Urinary bladder (tissue), 4 donors: ENCODE results near the gene ERVFRD-1. TPM values are rescaled to one million over a fixed set of nuclear protein-coding genes. Genes with fewer than 3 reads are reported as not detected.

Source experiments
- DNase-seq: peaks from one replicate; pipeline ENCODE4 v3.0.0-alpha.2; 2015; ENCODE audit errors: extremely low spot score
- H3K27ac ChIP-seq: one replicate; pipeline ENCODE4 v1.5.1; 2013; ENCODE audit warnings: low read depth, mild to moderate bottlenecking, moderate library complexity
- H3K36me3 ChIP-seq: one replicate; pipeline ENCODE4 v1.6.1; 2013; ENCODE audit warnings: mild to moderate bottlenecking, moderate library complexity; ENCODE audit not compliant: insufficient read depth
- H3K4me1 ChIP-seq: one replicate; pipeline ENCODE4 v1.6.1; 2013; ENCODE audit warnings: mild to moderate bottlenecking, moderate library complexity; ENCODE audit not compliant: insufficient read depth
- H3K4me3 ChIP-seq: one replicate; pipeline ENCODE4 v1.5.1; 2013; ENCODE audit warnings: low read depth, low read length
- WGBS: extraction: QIAGEN DNeasy Blood & Tissue Kit; methylation state at CpG from one replicate; pipeline ENCODE4 v1.1.7; 2013; 5-methylcytosine and 5-hydroxymethylcytosine counted together
- polyA plus RNA-seq: library from polyadenylated mRNA; stranded (reverse); fragments of 200-250 nt; gene quantifications from one replicate; pipeline ENCODE4 v1.2.3, GENCODE V29; 2013
- total RNA-seq: library from RNA; depleted of rRNA; stranded (reverse); fragments of >200 nt; gene quantifications from one replicate; pipeline ENCODE4 v1.2.3, GENCODE V29; 2014
- donor health status: healthy with polysubstance abuse.
- donor health status: healthy.

ERVFRD-1 gene
- total and polyA plus RNA-seq, 2 donors = 0.22 TPM; not detected in 1

DNA sequence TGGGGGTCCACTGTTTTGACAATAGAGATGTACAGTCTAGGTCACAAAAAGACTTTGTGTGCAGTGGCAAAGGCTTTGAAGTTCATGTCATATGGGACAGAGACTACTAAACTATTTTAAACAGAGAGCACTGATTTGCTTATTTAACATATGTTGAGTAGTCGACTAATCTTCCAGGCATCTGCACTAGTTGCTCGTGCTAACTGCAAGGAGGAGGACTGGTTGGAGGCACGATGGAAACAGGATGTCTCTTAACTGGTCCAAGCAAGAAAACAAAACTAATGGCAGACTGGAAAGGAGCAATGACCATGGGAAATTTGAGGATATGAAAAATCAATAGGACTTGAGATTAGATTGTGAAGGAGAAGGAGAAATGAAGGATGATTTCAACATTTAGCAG is 28.5 kb upstream of the ERVFRD-1 start:
- no peaks in the 10 kb centered on the region for H3K4me1 ChIP-seq
- H3K4me3 ChIP-seq = no peak overlapping the region
- WGBS = 70% methylated on average over 3 of the region's 3 CpGs
- DNase-seq = no peak
- H3K36me3 ChIP-seq = peaks cover 1% of the 10 kb centered on the region
- H3K27ac ChIP-seq = no peak overlapping the region

DNA sequence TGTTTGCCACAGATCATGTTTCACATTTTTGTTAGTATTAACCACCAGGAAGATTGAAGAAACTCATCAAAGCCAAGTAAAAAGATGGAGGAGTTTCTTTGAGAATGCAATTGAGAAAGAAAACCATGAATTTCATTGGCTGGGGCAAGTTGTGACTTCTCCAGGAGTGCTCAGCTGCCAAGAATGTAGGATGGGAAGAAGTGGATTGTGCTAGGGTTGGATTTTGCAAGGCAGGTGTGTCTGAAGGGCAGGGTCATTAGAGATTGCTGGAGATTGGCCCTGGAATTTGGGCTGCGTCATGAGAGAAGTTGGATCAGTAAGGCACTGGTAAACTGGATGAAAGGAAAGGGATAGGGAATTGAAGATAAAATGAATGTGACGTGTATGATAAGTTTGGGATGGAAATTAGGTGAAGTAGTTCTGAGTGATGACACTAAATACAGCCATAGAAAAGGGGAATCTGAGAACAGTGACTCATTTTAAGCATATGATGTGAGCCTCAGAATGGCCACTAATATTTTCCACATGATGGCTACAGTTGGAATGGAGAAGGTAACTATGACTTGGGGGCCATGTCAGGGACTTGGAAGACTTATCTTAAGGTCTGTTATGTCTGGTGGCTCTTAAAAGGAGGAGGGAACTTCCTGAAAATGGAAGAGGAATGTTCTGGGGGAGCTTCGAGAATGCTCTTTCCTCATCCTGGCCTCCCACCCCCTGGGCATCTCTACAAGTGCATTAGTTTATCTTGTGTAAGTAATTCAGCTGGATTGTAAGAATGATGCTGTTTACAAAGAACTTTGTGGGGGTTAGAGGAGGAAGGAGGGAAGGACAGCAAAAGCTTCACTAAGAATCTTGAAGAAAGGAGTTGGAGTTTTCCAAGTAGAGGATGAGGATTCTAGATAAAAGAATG is 27.8 kb upstream of the ERVFRD-1 start:
- H3K36me3 ChIP-seq = peaks cover 3% of the 10 kb centered on the region
- H3K4me3 ChIP-seq = no peak overlapping the region
- H3K4me1 ChIP-seq = no peaks in the 10 kb centered on the region
- WGBS = 84% methylated on average over 3 of the region's 3 CpGs
- DNase-seq = no peak
- no peak overlapping the region for H3K27ac ChIP-seq

DNA sequence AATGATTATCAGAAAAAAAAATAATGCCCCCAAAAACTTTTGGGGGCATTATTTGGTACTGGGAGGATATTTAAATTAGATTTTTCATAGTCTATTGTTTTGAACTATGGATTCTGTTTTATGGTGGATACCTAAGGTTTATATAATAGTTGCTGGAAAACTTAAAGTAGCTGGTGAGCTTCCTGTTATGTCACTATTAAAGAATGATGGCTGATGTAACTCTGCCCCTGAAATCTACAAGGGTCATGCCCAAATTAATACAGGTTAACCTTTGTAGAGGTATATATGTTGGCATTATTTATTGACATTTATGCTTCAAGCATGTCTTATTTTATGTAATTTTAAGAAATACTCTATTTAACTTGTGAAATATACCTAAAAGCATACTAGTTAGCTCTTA is 25.3 kb upstream of the ERVFRD-1 start:
- no peak for DNase-seq
- Histone ChIP-seq H3K36me3 (peaks cover 3% of the 10 kb centered on the region), H3K27ac (no peak overlapping the region), H3K4me1 (no peaks in the 10 kb centered on the region), H3K4me3 (no peak overlapping the region)

DNA sequence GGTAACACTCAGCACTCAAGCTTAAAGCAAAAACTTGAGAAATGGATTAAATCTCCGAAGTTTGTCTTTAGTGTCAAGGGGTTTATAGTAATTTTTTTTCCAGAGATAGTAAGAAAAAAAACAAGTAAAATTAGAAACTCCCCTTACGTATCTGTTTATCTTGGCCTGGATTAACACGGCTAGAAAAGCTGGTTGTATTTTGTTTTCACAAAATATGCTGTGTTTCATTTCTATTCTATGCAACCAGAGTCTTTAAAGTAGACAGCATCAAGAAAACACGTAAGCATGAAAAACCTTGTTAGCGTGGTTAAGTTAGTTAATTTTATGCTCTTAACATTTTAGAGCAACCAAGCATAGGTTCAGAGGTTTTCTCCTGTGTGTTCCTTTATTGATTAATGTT is 21.8 kb upstream of the ERVFRD-1 start:
- H3K4me1 ChIP-seq = no peaks in the 10 kb centered on the region
- H3K4me3 ChIP-seq = no peak overlapping the region
- H3K36me3 ChIP-seq = peaks cover 3% of the 10 kb centered on the region
- 73% methylated on average over 5 of the region's 5 CpGs for WGBS
- no peak overlapping the region for H3K27ac ChIP-seq
- DNase-seq = no peak

DNA sequence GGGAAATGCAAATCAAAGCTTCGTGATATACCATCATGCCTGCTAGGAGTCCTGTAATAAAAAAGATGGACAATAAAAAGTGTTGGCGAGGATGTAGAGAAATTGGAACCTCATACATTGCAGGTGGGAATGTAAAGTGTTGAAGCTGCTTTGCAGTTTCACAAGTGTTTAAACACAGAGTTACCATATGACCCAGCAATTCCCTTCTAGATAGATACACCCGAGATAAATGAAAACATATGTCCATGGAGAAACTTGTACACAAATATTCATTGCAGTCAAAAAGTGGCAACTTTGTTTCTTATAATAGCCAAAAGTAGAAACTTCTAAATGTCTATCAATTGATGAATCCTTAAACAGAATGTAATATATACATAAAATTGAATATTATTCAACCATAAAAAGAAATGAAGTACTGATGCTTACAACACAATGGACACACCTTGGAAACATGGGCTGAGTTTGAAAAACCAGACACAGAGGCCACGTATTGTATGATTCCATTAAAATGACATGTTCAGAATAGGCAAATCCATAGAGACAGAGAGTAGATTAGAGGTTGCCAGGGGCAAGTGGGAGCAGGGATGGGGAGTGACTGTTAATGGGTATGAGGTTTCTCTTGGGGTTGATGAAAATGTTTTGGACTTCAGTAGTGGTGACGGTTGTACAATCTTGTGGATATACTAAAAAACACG is 20.8 kb upstream of the ERVFRD-1 start:
- H3K36me3 ChIP-seq = peaks cover 3% of the 10 kb centered on the region
- no peak for DNase-seq
- no peak overlapping the region for H3K27ac ChIP-seq
- 91% methylated on average over 6 of the region's 6 CpGs for WGBS
- no peaks in the 10 kb centered on the region for H3K4me1 ChIP-seq
- no peak overlapping the region for H3K4me3 ChIP-seq

DNA sequence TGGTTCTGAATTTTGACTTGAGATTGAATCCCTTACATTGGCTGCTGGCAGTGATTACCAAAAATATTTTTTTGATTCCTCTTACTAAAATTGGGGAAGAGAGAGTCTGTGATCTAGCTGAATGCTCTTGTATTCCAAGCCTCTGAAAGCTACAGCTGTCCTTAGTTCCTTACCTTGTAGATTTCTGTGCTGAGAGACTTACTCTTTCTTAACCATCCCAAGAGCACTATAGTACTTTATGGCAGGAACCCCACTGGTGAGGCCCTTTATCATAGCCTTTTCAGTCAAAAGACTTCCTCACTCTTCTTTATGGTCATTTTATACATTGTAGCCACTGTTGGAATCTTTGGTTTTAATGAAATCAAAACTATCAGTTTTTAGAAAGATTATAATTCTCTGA is 19.1 kb upstream of the ERVFRD-1 start:
- DNase-seq = no peak
- Histone ChIP-seq H3K27ac (no peak overlapping the region), H3K4me3 (no peak overlapping the region), H3K36me3 (peaks cover 3% of the 10 kb centered on the region), H3K4me1 (no peaks in the 10 kb centered on the region)

DNA sequence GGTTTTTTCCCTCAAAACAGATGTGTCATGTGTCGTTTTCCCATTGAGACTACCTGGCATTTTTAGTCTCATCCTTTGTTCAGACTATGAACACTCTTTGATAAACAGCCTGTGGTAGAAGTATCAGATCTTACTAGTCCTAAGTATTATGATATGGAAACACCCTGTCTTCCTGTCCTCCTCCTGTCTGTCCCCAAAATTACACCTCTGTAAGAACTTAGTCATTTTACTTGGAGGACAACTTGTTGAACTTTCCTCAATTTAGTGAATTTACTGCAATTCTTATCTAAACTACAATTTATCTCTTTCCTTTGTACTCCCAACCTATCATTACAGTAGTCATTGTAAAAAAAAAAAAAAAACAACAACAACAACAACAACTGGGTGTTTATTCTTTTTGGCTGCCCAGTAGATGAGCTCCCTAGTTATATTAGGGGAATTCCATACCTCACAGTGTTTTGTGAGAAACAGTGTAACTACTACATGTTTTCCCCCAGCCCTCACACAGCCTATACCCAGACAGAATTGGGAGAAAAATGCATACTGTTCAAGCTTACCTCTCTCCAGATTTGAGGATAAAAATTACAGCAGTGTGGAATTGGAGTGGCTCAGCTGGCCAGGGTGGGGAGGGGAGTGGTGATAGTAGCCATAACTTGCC is 18.5 kb upstream of the ERVFRD-1 start:
- Histone ChIP-seq H3K36me3 (peaks cover 2% of the 10 kb centered on the region), H3K4me3 (no peak overlapping the region), H3K27ac (no peak overlapping the region), H3K4me1 (no peaks in the 10 kb centered on the region)
- WGBS = 82% methylated on average over 1 of the region's 1 CpG
- no peak for DNase-seq

DNA sequence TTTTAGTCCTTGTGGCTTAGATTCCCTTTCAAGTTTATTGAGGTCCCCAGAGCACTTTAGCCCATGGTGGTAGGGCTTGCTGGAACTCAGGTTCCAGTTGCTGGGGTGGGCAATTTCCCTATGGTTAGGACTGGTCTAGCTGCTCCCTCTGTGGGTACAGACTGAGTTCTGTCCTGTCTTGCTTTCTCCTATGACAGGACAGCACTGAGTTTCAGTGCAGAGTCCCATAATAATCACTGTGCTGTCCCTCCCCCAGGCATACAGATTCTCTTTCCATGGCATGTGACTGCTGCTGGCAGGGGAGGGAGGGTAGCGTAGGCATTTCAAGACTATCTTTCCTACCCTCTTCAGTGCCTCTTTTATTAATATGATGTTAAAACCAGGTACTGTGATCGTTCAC is 17.1 kb upstream of the ERVFRD-1 start:
- H3K36me3 ChIP-seq = no peaks in the 10 kb centered on the region
- DNase-seq = no peak
- no peaks in the 10 kb centered on the region for H3K4me1 ChIP-seq
- H3K4me3 ChIP-seq = no peak overlapping the region
- 98% methylated on average over 2 of the region's 2 CpGs for WGBS
- no peak overlapping the region for H3K27ac ChIP-seq

DNA sequence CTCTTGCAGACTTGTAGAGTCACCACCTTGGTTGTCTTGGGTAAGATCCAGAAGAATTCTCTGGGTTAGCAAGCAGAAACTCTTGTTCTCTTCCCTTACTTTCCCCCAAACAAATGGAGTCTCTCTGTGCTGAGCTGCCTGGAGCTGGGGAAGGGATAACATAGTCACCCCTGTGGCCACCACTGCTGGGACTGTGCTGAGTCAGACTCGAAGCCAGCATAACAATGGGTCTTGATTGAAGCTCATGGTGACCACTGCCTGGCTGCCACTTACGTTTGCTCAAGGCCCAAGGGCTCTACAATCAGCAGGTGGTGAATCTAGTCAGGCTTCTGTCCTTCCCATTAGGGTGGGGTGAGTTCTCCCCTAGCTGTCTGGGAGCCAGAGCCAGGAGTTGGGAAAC is 15.4 kb upstream of the ERVFRD-1 start:
- DNase-seq = no peak
- no peak overlapping the region for H3K27ac ChIP-seq
- H3K4me3 ChIP-seq = no peak overlapping the region
- H3K36me3 ChIP-seq = no peaks in the 10 kb centered on the region
- 94% methylated on average over 2 of the region's 2 CpGs for WGBS
- no peaks in the 10 kb centered on the region for H3K4me1 ChIP-seq

DNA sequence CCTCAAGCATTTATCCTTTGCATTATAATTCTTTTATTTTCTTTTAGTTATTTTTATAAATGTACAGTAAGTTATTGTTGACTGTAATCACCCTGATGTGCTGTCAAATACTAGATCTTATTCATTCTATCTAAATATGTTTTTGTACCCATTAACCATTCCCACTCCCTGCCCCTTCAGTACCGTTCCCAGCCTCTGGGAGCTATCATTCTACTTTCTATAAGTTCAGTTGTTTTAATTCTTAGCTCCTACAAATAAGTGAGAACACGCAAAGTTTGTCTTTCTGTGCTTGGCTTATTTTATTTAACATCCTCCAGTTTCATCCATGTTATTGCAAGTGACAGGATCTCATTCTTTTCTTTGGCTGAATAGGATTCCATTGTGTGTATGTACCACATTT is 12.5 kb upstream of the ERVFRD-1 start:
- Histone ChIP-seq H3K4me1 (peaks cover 2% of the 10 kb centered on the region), H3K36me3 (no peaks in the 10 kb centered on the region)
- 92% methylated on average over 2 of the region's 2 CpGs for WGBS

DNA sequence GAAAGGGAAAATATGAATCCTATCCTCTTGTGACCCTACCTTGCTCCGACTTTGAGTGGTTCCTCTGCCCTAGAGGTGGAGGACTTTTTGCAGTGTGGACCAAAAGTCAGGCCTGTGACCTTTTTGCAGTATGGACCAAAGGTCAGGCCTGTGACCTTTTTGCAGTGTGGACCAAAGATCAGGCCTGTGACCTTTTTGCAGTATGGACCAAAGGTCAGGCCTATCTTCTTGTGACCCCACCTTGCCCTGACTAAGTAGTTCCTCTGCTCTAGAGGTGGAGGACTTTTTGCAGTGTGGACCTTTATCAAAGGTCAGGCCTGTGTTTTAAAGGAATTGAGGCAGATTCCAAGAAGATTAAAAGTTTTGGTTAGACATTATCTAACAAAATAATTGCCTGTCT is 10.9 kb upstream of the ERVFRD-1 start:
- WGBS = 84% methylated on average over 1 of the region's 1 CpG
- no peak for DNase-seq
- H3K4me1 ChIP-seq = peaks cover 2% of the 10 kb centered on the region
- H3K4me3 ChIP-seq = no peak overlapping the region
- no peaks in the 10 kb centered on the region for H3K36me3 ChIP-seq
- no peak overlapping the region for H3K27ac ChIP-seq

More for the DNA sequence above, 12.5 kb upstream of the ERVFRD-1 start:
- Histone ChIP-seq H3K4me3 (no peak overlapping the region), H3K27ac (no peak overlapping the region)
- DNase-seq = no peak

DNA sequence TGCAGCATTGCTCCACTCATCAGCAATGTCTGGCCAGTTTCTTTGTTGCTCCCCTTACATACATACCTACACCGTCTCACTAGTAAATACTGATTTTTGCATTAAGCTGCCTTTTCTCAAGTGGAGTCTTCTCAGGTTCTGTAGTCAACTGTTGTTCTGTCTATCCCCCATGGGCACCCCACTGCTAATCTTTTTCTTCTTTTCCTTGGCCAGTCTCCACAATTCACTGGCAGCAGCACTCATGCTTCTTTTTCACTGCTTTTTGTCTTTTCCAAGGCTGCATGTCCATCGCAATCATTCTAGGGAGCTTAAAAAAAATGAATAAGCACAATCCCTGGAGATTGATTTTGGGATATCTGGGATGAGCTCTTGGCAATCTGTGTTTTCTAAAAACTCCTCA is 10.3 kb upstream of the ERVFRD-1 start:
- H3K36me3 ChIP-seq = no peaks in the 10 kb centered on the region
- no peak overlapping the region for H3K4me3 ChIP-seq
- H3K27ac ChIP-seq = no peak overlapping the region
- DNase-seq = no peak
- WGBS = 74% methylated on average over 2 of the region's 2 CpGs
- peaks cover 2% of the 10 kb centered on the region for H3K4me1 ChIP-seq

DNA sequence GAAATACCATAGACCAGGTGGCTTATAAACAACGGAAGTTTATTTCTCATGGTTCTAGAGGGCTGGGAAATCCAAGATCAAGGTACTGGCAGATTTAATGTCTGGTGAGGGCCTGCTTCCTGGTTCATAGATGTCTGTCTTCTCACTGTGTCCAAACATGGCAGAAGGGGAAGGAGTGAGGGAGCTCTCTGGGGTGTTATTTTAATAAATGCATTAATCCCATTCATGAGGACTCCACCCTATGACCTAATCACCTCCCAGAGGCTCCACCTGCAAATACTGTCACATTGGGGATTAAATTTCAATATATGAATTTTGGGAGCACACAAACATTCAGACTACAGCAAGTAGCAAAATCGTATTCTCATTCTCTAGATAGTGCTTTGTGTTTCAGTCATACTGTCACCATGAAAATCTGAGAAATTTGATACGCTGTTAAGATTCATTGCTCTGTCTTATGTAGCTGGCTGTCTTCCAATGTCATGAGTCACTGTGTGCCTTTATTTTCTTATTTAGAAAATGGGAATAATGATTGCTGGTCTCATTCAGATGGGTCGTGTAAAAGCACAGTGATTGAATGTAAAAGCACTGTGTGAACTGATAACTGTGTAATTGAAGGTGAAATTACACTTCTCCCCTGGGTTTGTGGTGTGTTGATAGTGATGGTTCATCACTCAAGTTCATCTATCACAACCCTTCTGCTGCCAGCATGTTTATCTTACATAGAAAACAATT is 8.9 kb upstream of the ERVFRD-1 start:
- H3K4me3 ChIP-seq = no peak overlapping the region
- 60% methylated on average over 4 of the region's 4 CpGs for WGBS
- H3K4me1 ChIP-seq = peaks cover 2% of the 10 kb centered on the region
- DNase-seq = no peak
- H3K27ac ChIP-seq = no peak overlapping the region
- H3K36me3 ChIP-seq = no peaks in the 10 kb centered on the region
